Measurements from ENCODE around the gene LAP3. TPM values are rescaled to one million over a fixed set of nuclear protein-coding genes. Genes with fewer than 3 reads are reported as not detected.

Gene LAP3
- total RNA-seq, 1 experiment from 2014 or later: 70.6 TPM

- Mint-ChIP-seq H3K27me3 (ENCODE audit: unreplicated experiment) (no peaks in the 10 kb centered on the region), H3K27ac (ENCODE audit: unreplicated experiment) (peak overlapping the region; percentile 44), H3K4me3 (ENCODE audit: low read depth, unreplicated experiment) (no peak overlapping the region), H3K36me3 (ENCODE audit: insufficient read depth, unreplicated experiment) (peaks cover 11% of the 10 kb centered on the region), H3K9me3 (ENCODE audit: low read depth, unreplicated experiment) (no peaks in the 10 kb centered on the region), H3K4me1 (ENCODE audit: low read depth, unreplicated experiment) (peaks cover 14% of the 10 kb centered on the region)
- no peak for DNase-seq
- TF ChIP-seq CTCF (IDR thresholded peaks at IDR 0.05; ENCODE audit: unreplicated experiment): no peak
- intact Hi-C loops (cut with micrococcal nuclease; ENCODE audit: unreplicated experiment): loop anchor here (5.0 to 10.0 kb wide), 2 partner anchors 242 to 1049 kb away; no protein-coding TSS in a partner anchor
- CTCF ChIA-PET: interaction anchor here (0.7 kb wide), 1 partner anchor 8 kb away, joined by 4 read pairs; no protein-coding TSS in a partner anchor
- BruUV-seq (replicated peaks): no TSS peak
Measured at GRCh38 chr4:17545374-17546140, 31.4 kb upstream of the LAP3 start.

GRCh38 chr4:17546222-17546621, 30.8 kb upstream of the LAP3 start:
- no peaks in the 10 kb centered on the region for H3K27me3 Mint-ChIP-seq (ENCODE audit: unreplicated experiment)

GRCh38 chr4:17546678-17547077, 30.3 kb upstream of the LAP3 start:
- no peak for TF ChIP-seq CTCF (IDR thresholded peaks at IDR 0.05; ENCODE audit: unreplicated experiment)
- CTCF ChIA-PET: no interaction called here
- DNase-seq: no peak
- Mint-ChIP-seq H3K36me3 (ENCODE audit: insufficient read depth, unreplicated experiment) (peaks cover 11% of the 10 kb centered on the region), H3K4me3 (ENCODE audit: low read depth, unreplicated experiment) (no peak overlapping the region), H3K27ac (ENCODE audit: unreplicated experiment) (no peak overlapping the region), H3K4me1 (ENCODE audit: low read depth, unreplicated experiment) (peaks cover 14% of the 10 kb centered on the region), H3K9me3 (ENCODE audit: low read depth, unreplicated experiment) (no peaks in the 10 kb centered on the region), H3K27me3 (ENCODE audit: unreplicated experiment) (no peaks in the 10 kb centered on the region)
- intact Hi-C loops (cut with micrococcal nuclease; ENCODE audit: unreplicated experiment): loop anchor here (5.0 to 10.0 kb wide), 2 partner anchors 241 to 1048 kb away; no protein-coding TSS in a partner anchor
- no TSS peak for BruUV-seq (replicated peaks)

More at GRCh38 chr4:17546222-17546621, 30.8 kb upstream of the LAP3 start:
- H3K4me1 Mint-ChIP-seq (ENCODE audit: low read depth, unreplicated experiment): peaks cover 14% of the 10 kb centered on the region
- no TSS peak for BruUV-seq (replicated peaks)
- intact Hi-C loops (cut with micrococcal nuclease; ENCODE audit: unreplicated experiment): loop anchor here (5.0 to 10.0 kb wide), 2 partner anchors 241 to 1049 kb away; no protein-coding TSS in a partner anchor
- H3K4me3 Mint-ChIP-seq (ENCODE audit: low read depth, unreplicated experiment): no peak overlapping the region
- CTCF ChIA-PET: no interaction called here
- no peak for DNase-seq
- no peak for TF ChIP-seq CTCF (IDR thresholded peaks at IDR 0.05; ENCODE audit: unreplicated experiment)
- H3K27ac Mint-ChIP-seq (ENCODE audit: unreplicated experiment): no peak overlapping the region
- H3K36me3 Mint-ChIP-seq (ENCODE audit: insufficient read depth, unreplicated experiment): peaks cover 11% of the 10 kb centered on the region
- no peaks in the 10 kb centered on the region for H3K9me3 Mint-ChIP-seq (ENCODE audit: low read depth, unreplicated experiment)

DNA sequence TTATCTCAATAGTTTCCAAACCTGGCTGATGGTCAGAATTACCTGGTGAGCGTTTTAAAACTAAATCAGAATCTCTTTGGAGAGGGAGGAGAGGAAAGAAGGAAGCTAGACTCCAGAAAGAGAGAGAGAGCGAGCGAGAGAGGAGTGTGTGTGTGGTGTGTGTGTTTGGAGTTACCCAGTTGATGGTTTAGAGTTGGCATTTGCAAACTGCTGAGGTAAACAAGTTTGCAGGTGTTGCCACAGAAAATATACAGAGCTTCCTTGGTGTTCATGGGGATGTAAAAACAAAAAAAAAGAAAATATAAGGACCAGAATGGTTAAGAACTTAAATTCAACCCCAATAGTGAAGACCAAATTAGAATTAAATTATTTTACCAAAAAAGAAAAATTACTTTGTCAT, 26.4 kb upstream of the LAP3 start:
- H3K4me3 Mint-ChIP-seq (ENCODE audit: low read depth, unreplicated experiment): no peak overlapping the region

More for the DNA sequence above, 26.4 kb upstream of the LAP3 start:
- CTCF ChIA-PET: no interaction called here
- no TSS peak for BruUV-seq (replicated peaks)
- Mint-ChIP-seq H3K9me3 (ENCODE audit: low read depth, unreplicated experiment) (no peaks in the 10 kb centered on the region), H3K27me3 (ENCODE audit: unreplicated experiment) (peaks cover 13% of the 10 kb centered on the region), H3K36me3 (ENCODE audit: insufficient read depth, unreplicated experiment) (peaks cover 5% of the 10 kb centered on the region), H3K4me1 (ENCODE audit: low read depth, unreplicated experiment) (no peaks in the 10 kb centered on the region), H3K27ac (ENCODE audit: unreplicated experiment) (no peak overlapping the region)
- TF ChIP-seq CTCF (IDR thresholded peaks at IDR 0.05; ENCODE audit: unreplicated experiment): no peak
- intact Hi-C loops (cut with micrococcal nuclease; ENCODE audit: unreplicated experiment): no loop called here
- no peak for DNase-seq

Data from Calu3 (cell line).